GM19351 (cell line): Measurements from ENCODE around the gene TLE3.

Experiments used
- ATAC-seq: cut with Tn5 transposase; IDR thresholded peaks from one replicate; pipeline ENCODE4 v1.9.1; 2021; ENCODE audit warnings: mild to moderate bottlenecking, moderate library complexity; ENCODE audit not compliant: unreplicated experiment

The TLE3 gene

DNA sequence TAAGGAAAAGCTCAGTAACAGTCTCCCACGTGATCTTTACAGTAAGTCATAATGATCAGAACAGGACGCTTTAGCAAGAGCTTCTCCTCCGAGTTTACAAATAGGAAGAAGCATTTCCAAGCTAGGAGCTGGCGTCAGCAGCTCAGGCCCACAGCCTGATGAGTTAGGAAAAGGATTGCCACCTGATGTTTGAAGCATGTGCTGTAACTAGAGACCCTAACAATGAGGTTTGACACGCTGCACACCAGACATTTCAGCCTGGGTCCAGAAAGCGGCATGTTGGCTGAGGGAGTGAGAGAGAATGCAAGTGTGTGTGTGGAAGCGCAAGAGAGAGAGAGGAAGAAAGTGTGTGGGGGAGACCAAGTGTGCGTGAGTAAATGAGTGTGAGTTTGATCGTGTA lies 47.3 kb downstream of the TLE3 start:
- no peak for ATAC-seq

DNA sequence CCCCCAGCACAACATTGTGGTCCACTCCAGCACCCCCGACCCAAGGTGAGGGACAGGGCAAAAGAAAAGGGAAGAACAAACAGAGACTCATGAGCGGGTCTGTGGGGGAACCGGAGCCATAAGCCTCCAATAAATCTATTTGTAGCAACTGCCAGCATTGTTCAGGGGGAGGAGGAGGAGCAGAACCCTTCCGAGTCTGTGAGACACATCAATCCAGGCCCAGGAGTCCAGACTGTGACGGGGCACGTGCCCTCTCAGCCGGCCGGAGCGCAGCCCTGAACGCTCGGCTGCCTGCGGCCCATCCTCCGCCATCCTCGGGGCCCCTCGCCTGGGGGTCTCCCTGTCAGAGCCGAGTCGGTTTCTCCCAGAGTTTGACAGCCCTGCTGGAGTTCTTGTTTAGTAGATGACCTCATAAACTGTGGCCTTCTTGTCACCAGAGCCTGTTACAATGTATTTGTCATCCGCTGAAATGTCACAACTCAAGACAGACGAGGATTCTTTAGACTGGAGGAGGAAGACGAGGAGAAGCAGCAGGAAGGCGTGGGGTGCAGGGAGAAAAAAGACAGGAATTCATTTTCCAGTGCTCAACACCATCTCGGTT lies 47.9 kb downstream of the TLE3 start:
- no peak for ATAC-seq

DNA sequence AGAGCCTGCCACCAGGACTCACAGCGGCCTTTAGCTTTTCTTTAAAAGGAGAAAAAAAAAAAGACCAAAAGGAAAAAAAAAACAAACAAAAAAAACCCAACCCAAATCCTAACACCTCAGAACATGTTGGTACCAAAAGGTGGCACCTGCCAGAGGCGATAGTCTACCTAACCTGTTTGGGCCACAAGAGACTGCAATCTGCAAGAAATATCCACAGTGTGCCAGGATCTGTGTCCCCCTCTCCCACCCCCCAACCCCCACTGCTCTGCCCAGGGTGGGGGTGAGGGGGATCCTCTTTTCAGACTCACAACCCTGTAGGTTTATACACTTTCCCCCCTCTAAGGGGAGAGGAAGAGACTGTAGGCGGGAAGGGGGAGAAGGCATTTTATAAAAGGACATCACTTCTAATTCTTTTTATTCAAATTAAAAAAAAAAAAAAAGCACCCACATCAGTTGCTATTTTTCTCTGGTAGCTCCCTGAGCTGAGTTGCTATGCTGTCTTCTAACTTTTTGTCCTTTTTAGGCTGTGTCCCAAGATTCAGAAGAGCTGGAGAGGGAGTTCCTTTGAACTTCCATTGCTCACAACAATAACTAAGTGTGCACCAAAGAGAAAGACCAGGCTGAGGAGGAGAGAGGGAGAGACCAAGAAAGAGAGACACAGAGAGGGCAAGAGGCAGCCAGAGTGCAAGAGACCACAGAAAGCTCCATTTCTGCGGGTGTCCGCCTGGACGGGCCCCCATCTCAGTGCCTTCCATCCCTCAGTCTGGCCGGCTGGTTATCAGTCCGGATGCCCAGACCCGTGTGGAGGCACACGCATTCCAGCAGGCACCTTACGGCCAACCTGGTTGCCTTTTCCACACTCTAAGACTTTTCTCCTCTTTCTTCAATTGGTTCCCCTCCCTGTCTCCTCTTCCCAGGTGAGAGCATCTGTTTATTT lies 48.9 kb downstream of the TLE3 start:
- ATAC-seq, result no peak

- no peak for ATAC-seq
These were observed 49.5 kb downstream of the TLE3 start for GRCh38 chr15:70048198-70048565.

DNA sequence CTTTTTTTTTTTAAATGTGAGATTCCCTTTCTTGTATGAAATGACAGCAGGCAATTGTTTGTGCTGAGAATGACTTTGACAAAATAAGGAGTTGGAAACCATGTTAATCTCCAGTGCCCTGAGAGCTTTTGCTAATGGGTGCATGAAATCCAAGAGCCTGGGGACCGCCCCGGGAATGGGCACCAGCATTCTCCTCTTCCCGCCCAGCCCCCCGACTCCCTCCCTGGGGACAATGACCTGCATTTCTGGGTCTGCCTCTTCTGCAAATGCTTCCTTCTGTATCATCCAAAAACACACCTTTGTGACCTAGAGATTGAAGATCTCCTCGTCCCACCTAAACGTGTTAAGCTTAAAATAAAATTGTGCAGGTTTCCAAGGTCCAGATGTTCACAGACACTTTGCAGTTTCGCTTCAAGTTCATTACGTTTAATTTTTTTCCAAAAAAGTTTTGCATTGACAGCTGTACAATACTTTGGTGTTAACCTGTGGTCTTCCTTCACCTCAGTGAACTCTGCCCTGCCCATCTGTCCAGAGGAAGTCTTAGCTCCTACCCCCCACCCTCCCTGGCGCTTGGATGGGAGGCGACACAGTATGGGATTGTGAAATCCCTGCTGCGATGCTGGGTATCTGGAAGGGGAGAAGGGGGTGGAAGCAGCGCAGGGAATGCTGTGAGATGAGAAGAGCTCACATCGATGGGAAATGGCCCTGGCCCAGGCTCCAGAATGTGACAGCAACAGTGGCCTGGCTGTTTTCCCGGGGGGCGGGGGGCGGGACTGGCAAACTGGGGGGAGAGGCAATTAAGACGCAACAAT lies 50.1 kb downstream of the TLE3 start:
- ATAC-seq, result no peak

GRCh38 chr15:70046679-70047369 lies 50.9 kb downstream of the TLE3 start:
- no peak for ATAC-seq

DNA sequence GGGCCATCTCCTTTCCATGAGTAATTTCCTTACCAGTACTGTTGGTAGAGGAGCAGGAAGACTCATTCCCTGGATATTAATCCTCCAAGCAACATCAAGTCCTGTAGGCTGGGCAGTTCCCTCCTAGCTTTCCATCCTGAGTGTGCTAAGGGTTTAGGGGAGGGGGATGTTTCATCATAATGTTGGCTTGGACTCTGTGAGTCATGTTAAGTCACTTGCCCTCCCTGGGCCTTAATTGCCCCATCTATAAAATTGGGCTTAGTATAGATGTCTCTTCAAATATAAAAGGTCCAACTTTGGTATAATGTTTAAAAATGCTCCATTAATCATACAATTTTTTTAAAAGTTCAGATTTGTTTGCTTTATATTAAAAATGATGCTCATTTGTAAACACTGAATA lies 52.7 kb downstream of the TLE3 start:
- no peak for ATAC-seq

GRCh38 chr15:70044168-70044567 lies 53.5 kb downstream of the TLE3 start:
- ATAC-seq, result no peak

- no peak for ATAC-seq
These were observed 54.1 kb downstream of the TLE3 start for GRCh38 chr15:70043590-70043989.

GRCh38 chr15:70042553-70043214 lies 55.0 kb downstream of the TLE3 start:
- no peak for ATAC-seq

GRCh38 chr15:70039917-70040316 lies 57.8 kb downstream of the TLE3 start:
- ATAC-seq, result no peak

DNA sequence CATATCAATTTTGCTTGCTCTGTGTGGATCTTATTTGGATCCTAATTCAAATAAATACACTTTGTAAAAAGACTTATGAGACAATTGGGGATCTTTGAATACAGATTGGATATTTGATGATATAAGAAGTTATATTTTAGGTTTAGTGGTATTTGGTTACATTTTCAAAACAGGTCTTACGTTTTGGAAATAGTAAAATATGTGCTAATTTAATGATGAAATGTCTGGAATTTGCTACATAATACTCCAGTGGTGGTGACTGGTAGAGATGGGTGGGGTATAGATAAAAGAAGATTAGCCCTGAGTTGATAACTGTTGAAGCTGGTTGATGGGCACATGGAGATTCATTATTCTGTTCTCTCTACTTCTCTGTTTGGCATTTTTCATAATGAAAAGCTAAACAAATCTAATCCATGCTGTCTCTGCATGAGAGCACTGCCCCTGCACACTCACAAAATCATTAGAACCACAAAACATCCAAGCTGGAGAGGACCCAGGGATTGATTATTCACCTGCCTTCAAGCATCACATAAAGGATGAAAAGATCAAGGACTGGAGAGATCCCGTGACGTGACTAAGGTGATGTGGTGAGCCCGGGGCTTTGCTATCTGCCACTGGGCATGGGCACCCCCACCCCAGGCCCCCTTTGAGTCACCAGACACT lies 58.9 kb downstream of the TLE3 start:
- ATAC-seq, result no peak

DNA sequence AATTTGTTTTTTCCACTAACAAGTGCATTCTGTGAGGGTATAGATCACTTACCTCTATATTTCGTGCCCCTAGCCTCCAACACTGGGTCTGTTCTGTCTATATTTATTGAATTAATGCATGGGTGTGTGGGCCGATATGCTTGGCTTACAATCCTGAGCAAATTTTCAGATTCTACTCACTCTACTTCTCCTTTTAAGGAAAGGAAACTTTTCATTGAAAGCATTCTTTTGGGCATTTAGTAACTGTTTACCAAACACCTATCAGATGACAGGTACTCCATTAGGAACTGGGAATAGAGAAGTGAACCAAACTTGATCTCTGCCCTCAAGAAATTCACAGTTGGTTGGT lies 60.5 kb downstream of the TLE3 start:
- no peak for ATAC-seq

- peak; percentile 75 for ATAC-seq
These were observed 61.0 kb downstream of the TLE3 start for GRCh38 chr15:70036585-70037291.

DNA sequence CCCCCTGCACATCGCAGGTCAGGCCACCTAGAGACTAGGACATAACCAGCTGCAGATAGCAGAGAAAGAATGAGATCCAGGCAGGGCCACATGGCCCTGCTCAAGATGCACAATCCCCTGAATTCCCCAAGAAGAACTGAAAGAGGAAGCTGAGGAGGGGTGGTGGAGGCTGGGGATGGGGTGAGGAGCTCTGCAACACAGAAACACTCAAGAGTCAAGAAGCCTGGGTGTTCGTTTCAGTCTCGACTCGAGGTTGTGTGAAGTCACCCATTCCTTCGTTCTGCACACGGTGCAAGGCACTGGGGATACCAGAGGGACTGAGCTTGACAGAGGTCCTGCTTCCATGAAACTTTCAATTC lies 62.0 kb downstream of the TLE3 start:
- peak; percentile 53 for ATAC-seq

DNA sequence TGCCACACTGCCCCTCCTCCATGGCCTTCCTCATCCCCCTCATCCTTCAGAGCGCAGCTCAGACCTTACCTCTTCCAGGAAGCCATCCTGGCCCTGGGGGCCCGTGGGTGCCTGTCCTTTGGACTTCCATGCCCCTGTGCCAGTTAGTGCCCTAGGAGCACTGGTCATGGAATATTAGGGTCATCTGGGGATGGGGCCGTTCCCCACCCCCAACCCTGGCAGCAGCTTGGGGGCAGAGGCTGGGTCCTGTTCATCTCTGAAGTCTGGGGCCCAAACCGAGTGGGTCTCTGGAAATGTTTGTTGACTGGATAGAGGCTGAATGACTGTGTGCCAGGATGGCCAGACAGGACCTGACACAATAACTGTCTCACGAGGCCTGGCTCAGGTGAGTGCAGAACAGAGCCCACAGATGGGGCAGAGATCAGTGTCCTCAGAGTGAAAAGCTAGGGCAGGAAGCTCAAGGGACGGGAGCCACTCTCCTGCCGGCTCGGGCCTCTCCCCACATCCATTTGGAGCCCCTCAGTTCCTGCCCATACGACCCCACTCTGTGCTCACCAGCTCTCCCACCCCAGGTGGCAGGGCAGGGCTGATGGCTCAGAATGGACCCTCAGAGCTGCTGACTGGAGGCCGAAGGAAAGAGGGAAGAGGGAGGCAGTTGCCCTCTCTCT lies 62.5 kb downstream of the TLE3 start:
- ATAC-seq, result no peak

DNA sequence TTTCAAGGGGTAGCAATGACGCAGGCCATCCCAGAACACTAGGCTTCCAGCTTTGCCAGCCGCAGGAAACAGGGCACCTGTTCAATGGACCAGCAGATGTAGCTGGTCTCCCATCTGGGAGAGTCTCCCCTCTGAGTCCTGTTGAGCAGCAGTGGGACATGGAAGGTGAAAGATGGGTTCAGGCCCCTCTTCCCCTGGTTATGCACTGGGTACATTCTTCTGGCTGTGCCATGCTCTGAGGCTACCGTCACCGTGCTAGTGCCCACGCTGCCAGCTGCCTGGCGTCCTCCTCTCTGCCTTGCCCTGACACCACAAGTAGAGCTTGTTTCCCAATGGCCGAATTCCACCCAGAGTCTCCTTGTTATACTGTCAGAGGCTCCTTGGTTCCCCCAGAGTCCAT lies 63.1 kb downstream of the TLE3 start:
- no peak for ATAC-seq

- no peak for ATAC-seq
These were observed 63.6 kb downstream of the TLE3 start for GRCh38 chr15:70034141-70034540.

DNA sequence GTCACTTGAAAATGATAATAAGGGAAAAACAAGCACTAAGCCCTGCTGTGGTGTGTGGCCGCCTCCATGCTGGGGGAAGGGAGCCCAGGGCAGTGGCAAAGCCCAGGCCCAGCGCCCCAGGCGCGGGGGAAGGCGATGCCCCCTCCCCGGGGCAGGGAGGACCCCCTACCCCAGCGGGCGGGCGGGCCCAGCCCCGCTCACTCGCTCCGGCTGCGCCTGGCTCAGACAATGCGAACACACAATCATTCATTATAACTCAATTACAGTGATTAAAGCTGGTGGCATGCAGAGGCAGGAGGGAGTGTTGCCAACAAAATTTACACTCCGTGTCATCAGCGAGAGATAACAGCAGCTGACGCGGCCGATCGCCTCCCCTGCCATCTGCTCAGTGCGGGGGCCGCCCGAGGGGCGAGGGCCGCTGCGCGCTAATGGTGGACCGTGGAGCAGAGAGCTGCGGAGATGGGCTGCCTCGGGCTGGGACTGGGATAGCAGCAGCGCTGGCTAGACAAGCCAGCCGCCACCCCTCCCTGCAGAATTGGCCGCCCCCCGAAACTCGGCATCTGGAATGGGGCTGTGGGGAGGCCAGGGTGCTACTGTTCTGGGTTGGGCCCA lies 64.1 kb downstream of the TLE3 start:
- no peak for ATAC-seq
